Stimulated activated CD4-positive, alpha-beta T cell treated with anti-CD3 and anti-CD28 coated beads, TNF-alpha, amount 100 ng/mL, for 4 hours (primary cell): ENCODE measurements around the gene BMP15.

Source experiments
- DNase-seq, 3 experiments: peaks; one replicate each; pipeline ENCODE4 v3.0.0-alpha.2; 2020; ENCODE audit warnings: low read depth in 3 of 3

Gene BMP15

DNA sequence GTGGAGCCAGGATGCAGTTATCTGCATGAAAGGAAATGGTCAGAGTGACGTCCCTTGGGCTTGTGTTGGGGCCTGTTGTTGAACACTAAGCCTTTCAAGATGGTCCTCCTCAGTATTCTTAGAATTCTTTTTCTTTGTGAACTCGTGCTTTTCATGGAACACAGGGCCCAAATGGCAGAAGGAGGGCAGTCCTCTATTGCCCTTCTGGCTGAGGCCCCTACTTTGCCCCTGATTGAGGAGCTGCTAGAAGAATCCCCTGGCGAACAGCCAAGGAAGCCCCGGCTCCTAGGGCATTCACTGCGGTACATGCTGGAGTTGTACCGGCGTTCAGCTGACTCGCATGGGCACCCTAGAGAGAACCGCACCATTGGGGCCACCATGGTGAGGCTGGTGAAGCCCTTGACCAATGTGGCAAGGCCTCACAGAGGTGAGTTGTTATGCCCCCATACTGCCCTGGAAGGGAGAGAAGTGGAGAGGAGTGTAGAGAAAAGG is at the start of gene BMP15:
TSS of gene BMP15 (plus strand) at position 51 of the 492 bp plus-strand sequence. CDS start at position 100, 49 bp downstream.
- DNase-seq = no peak

GRCh38 chrX:50863471-50863870 is 47.1 kb upstream of the BMP15 start:
- DNase-seq = no peak

DNA sequence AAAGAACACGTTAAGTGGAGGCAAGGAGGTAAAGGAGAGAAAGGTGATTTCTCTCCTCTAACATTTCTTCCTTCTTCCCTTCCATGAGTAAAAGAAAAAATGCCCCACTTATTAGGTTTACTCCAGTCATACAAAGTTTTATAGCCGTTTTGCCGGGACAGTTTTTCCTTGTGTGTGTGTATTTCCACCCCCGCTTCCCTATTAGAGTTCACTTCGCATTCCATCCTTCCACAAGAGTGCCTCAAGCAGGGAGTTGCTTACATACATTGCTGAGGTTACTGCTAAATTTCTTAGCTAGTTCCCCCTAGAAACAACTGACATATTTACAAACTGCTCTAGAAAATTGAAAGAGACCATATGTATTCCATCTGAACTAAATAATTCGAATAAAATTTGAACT is 45.2 kb upstream of the BMP15 start:
- no peak for DNase-seq

DNA sequence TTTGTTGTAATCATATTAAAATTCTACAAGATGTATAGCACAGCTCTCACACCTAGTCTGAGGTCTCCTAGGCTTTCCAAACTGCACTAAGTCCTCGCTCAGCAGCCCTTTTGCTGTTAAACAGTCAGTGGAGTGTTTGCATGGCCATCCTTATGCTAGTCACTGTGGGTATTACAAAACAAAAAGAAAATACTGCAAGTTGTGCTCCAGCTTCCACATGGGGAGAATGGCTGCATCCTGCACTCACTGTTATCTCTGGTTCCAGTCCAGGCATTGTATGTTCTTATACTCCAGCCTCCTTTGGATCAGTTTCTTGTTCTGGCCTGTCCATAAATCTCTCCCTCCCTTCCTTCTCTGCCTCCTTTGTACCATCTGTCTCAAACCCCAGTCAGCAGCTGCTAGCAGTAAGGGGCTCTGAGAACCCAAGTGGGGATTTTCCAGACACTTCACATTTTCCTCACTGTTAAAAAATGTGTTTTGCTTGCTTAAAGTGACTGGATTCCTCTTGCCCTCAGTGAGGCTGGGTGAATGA is 38.5 kb upstream of the BMP15 start:
- DNase-seq = no peak

- no peak for DNase-seq
These were observed 35.7 kb upstream of the BMP15 start for GRCh38 chrX:50874876-50875275.

DNA sequence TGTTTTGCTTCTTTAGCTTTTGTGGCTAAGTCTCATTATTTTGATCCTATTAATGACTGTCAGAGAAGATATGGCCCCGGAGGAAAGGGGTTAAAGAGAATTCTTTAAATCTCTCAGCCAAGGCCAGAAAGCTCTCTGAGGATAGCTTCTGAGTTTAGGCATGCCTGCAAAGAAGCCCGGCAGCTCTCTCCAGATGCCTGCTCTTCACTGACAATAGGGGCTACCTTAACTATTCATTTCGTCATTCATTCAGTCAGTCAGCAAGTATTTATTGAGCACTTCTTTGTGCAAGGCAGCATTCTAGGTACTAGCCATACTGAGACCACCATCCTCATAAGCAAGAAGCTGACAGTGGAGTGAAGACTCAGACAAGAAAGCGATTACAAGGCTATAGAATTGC is 34.0 kb upstream of the BMP15 start:
- no peak for DNase-seq

DNA sequence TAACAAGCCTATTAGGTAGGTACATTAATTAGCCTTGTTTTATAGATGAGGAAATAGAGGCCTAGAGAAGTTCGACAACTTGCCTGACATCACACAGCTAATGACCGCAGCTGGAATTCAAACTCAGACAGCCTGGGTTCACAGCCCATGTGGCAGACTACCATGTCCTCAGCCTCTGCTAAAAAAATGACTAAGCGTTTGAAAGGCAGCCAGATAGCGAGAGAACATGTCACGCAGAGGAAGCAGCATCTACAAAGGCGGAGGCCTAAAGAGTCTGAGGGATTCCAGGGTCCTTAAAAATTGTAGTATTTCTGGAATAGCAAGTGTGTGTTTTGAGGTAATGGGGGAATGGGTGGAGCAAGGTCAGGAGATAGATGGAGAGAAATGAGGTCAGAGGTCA is 33.2 kb upstream of the BMP15 start:
- DNase-seq = no peak

DNA sequence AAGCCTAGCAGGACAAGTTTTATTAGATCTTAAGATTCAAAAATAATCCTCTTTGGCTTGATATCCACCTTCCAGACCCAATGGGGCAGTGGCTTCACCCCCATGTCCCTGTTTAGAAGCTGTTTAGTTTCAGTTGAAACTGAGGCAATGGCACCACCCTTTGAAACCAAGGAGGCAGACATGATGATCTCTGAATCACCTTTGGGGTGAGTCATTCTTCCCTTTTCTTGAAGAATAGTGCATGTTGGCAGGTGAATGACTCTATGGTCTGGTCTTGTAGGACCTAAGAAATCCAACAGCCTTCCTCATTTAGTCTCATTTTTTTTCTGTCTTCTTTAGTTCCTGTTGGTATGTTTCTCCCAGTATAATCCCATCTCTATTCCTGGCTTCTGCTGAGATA is 29.5 kb upstream of the BMP15 start:
- no peak for DNase-seq

DNA sequence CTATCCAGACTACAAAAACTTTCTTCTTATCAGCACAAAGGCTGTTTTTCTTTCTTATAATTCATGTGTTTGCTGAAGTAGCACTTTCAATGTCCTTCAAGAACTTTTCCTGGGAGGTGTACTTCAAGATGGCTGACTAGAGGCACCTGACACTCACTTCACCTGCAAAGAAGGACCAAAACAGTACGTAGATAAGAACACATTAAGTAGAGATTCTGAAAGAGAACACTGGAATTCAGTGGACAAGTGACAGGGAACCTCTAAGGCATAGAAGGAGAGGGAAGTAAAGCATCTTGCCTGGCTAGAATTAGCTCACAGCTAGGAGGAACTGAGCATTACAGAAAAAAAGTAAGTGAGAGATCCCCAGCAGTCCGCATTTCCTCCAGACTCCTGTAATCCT is 21.7 kb upstream of the BMP15 start:
- no peak for DNase-seq

GRCh38 chrX:50889582-50889981 is 21.0 kb upstream of the BMP15 start:
- no peak for DNase-seq

GRCh38 chrX:50893047-50893446 is 17.5 kb upstream of the BMP15 start:
- DNase-seq = no peak

- no peak for DNase-seq
These were observed 17.1 kb upstream of the BMP15 start for GRCh38 chrX:50893466-50893865.

DNA sequence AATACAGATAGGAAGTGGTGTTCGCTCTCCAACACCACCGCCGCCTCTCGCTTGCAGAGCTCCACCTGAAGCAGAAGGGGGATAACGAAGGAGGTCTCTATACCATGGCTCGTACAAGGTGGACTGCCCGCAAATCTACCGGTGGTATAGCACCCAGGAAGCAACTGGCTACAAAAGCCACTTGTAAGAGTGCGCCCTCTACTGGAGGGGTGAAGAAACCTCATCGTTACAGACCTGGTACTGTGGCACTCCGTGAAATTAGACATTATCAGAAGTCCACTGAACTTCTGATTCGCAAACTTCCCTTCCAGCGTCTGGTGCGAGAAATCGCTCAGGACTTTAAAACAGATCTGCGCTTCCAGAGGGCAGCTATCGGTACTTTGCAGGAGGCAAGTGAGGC is 5.2 kb upstream of the BMP15 start:
- DNase-seq = no peak

DNA sequence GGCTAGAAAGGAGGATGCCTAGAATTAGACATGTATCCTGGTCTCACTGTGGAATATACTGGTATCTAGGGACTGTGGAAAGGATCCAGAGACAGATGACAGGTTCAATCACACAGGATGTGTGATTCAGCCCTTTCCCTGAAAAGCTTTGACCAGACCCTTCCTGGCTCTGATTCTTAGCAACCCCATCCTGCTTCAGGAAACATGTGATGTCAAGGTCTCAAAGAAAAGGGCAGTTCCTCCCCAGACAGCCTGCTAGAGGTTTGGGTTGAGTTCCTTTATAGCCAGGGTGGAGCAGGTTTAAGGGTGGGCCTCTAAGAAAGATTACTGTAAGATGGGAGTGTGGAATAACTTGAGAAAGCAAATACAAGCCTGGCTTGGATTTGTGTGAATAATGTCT is 3.0 kb downstream of the BMP15 start:
- DNase-seq = no peak

DNA sequence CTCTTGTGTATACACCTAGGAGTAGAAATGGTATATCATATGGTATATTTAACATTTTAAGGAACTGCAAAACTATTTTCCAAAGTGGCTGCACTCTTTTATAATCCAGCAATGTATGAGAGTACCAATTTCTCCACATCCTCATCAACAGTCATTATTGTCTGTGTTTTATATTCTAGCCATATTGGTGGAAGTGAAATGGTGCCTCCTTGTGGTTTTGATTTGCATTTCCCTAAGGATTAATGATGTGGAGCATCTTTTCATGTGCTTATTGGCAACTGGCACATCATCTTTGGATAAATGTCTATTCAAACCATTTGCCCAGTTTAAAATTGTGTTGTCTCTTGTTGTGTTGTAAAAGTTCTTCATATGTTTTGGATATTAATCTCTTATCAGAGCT is 9.6 kb downstream of the BMP15 start:
- no peak for DNase-seq

DNA sequence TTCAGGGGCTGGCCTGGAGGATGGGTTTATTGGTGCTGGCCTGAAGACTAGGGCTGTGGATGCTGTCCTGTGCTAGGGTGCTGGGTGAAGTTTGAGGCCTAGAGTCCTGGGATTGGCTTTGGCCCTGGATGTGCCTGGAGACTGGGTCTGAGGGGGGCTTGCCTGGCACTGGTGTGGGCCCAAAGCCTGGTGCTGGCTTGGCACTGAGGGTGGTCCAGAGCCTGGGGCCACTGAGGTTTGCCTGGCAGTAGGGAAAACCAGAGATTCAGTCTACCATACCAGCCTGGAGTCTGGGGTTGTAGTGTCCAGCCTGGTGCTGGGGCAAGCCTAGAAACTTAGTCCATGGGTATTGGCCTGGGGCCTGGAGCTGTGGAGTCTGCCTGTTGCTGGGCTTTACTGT is 16.6 kb downstream of the BMP15 start:
- DNase-seq = no peak

DNA sequence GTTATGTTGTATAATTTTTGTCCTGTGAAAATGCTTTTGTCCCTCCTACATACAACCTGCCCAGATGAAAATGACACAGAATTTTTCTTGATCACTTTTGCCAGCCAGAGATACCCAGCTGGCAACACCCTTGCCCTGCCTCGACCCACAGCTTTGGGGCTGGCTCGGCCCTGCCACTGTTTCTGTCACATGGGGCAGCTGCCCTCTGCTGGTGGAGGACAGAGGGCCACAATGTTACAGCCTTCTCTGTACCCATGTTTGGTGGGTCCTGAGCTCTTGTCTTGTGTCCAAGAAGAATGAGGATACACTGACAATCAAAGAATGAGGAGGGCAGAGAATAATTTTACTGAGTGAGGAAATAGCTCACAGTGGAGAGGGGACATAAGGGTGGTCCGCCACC is 31.1 kb downstream of the BMP15 start:
- DNase-seq = no peak

- no peak for DNase-seq
These were observed 31.9 kb downstream of the BMP15 start for GRCh38 chrX:50942471-50942870.

GRCh38 chrX:50952406-50952805 is 41.9 kb downstream of the BMP15 start:
- DNase-seq = no peak

DNA sequence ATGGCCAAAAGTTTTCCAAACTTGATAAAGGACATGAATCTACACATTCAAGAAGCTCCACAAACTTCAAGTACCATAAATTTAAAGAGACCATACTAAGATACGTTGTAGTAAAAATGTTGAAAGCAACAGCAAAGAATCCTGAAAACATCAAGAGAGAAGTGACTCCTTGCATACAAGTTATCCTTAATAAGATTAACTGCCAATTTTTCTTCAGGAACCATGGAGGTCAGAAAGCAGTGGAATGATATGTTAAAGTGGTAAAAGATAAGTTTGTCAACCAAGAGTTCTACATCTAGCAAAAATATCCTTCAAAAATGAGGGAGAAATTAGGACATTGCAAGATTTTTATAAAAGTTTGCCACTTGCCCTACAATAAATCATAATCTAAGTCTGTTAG is 43.3 kb downstream of the BMP15 start:
- DNase-seq = no peak

DNA sequence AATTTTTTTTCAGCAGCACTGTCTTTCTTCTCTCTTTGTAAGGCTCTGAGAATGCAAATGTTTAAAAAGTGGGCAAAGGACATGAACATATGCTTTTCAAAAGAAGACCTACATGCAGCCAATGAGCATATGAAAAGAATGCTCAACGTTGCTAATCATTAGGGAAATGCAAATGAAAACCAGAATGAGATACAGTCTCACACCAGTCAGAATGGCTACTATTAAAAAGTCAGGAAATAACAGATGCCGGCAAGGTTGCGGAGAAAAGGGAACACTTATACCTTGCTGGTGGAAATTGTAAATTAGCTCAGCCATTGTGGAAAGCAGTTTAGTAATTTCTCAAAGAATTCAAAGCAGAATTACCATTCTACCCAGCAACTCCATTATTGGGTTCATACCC is 51.6 kb downstream of the BMP15 start:
- no peak for DNase-seq

- DNase-seq = no peak
These were observed 53.3 kb downstream of the BMP15 start for GRCh38 chrX:50963842-50964241.
